HepG2 (cell line): ENCODE results near the gene FITM1. TPM values are rescaled to one million over a fixed set of nuclear protein-coding genes. Genes with fewer than 3 reads are reported as not detected.

Experiments used
- ADNP ChIP-seq: sonication (generic); formaldehyde crosslinking; IDR thresholded peaks from 2 replicates; pipeline ENCODE4 v1.4.0; 2020; ENCODE audit warnings: missing genetic modification reagents
- CSRNP2 ChIP-seq: sonication (generic); formaldehyde crosslinking; conservative IDR thresholded peaks from 2 replicates; pipeline ENCODE4 v1.8.0; 2022; ENCODE audit warnings: low read depth, missing genetic modification reagents
- E2F1 ChIP-seq: sonication (generic); formaldehyde crosslinking; IDR thresholded peaks from 2 replicates; pipeline ENCODE4 v1.5.0; 2020; ENCODE audit warnings: missing genetic modification reagents
- FOXO4 ChIP-seq: sonication (generic); formaldehyde crosslinking; conservative IDR thresholded peaks from 2 replicates; pipeline ENCODE4 v1.8.1; 2023; ENCODE audit warnings: missing genetic modification reagents
- PBX3 ChIP-seq: sonication (generic); formaldehyde crosslinking; IDR thresholded peaks from 2 replicates; pipeline ENCODE4 v1.8.1; 2023; ENCODE audit warnings: missing genetic modification reagents, inconsistent platforms, borderline replicate concordance
- RARG ChIP-seq: sonication (generic); formaldehyde crosslinking; IDR thresholded peaks from 2 replicates; pipeline ENCODE4 v1.4.0; 2020; ENCODE audit warnings: low read depth, mild to moderate bottlenecking, missing genetic modification reagents
- RNF219 ChIP-seq: sonication (generic); formaldehyde crosslinking; IDR thresholded peaks from 2 replicates; pipeline ENCODE4 v1.5.0; 2020; ENCODE audit warnings: mild to moderate bottlenecking, missing genetic modification reagents
- SIX4 ChIP-seq: sonication (generic); formaldehyde crosslinking; IDR thresholded peaks from 2 replicates; pipeline ENCODE4 v1.4.0; 2020; ENCODE audit warnings: missing genetic modification reagents
- SPEN ChIP-seq: sonication (generic); formaldehyde crosslinking; IDR thresholded peaks from 2 replicates; pipeline ENCODE4 v1.5.1; 2020; ENCODE audit warnings: low read depth, mild to moderate bottlenecking, missing genetic modification reagents
- THRA ChIP-seq: sonication (generic); formaldehyde crosslinking; IDR thresholded peaks from 2 replicates; pipeline ENCODE4 v1.4.0; 2020; ENCODE audit warnings: missing genetic modification reagents, borderline replicate concordance
- ZNF234 ChIP-seq: sonication (generic); formaldehyde crosslinking; conservative IDR thresholded peaks from 2 replicates; pipeline ENCODE4 v1.5.1; 2020; ENCODE audit warnings: mild to moderate bottlenecking, missing genetic modification reagents
- ZNF460 ChIP-seq: sonication (generic); formaldehyde crosslinking; IDR thresholded peaks from 2 replicates; pipeline ENCODE4 v1.5.1; 2020; ENCODE audit warnings: missing genetic modification reagents, mild to moderate bottlenecking, borderline replicate concordance
- ZNF510 ChIP-seq: sonication (generic); formaldehyde crosslinking; IDR thresholded peaks from 2 replicates; pipeline ENCODE4 v1.4.0; 2020; ENCODE audit warnings: low read depth, mild to moderate bottlenecking, missing genetic modification reagents
- ZNF629 ChIP-seq: sonication (generic); formaldehyde crosslinking; conservative IDR thresholded peaks from 2 replicates; pipeline ENCODE4 v1.5.0; 2020; ENCODE audit warnings: missing genetic modification reagents
- ZNF704 ChIP-seq: sonication (generic); formaldehyde crosslinking; IDR thresholded peaks from 2 replicates; pipeline ENCODE4 v1.8.1; 2023; ENCODE audit warnings: mild to moderate bottlenecking, inconsistent platforms, moderate library complexity, missing genetic modification reagents, borderline replicate concordance
- ZNF784 ChIP-seq: sonication (generic); formaldehyde crosslinking; IDR thresholded peaks from 2 replicates; pipeline ENCODE4 v1.5.1; 2020; ENCODE audit warnings: missing genetic modification reagents, mild to moderate bottlenecking, borderline replicate concordance
- polyA plus RNA-seq, 8 experiments: library from polyadenylated mRNA; depleted of rRNA in 3 of 8; stranded (reverse) in 7 of 8; unstranded in 1 of 8; fragments of >200 nt; fragmentation: Illumina TruSeq in 4 of 8; extraction: Trizol in 4 of 8; gene quantifications; 2 replicates each; pipeline versions ENCODE4 v1.2.1 to v1.2.3, GENCODE V29; 2011 to 2016; ENCODE audit warnings: low read depth in 4 of 8, missing spikeins in 1 of 8, mixed read lengths in 1 of 8; ENCODE audit not compliant: insufficient read depth in 1 of 8
- total RNA-seq, 5 experiments: library from RNA; depleted of rRNA; stranded (reverse); fragments of >200 nt; fragmentation: Illumina TruSeq; extraction: Trizol; gene quantifications; 2 replicates each; pipeline ENCODE4 v1.2.3, GENCODE V29; 2016; ENCODE audit warnings: low read depth in 1 of 5

The FITM1 gene
- total and polyA plus RNA-seq, 2 of the 13 experiments (the other 11 are each of a cell fraction or from before 2014, with no cell fraction given) = 2.7 to 5.8 TPM

GRCh38 chr14:24130717-24131548 lies 474 bp downstream of the FITM1 start (continued):
- TF ChIP-seq E2F1 (no peak), SIX4 (no peak), ZNF460 (CRISPR knock-in tag) (no peak), RNF219 (CRISPR knock-in tag) (no peak), THRA (CRISPR knock-in tag) (peak; percentile 49; the same call in 1 of the 2 replicates), PBX3 (CRISPR knock-in tag) (no peak), ZNF629 (CRISPR knock-in tag) (no peak), ZNF784 (no peak), SPEN (CRISPR knock-in tag) (peak; percentile 83), ZNF510 (no peak), ADNP (CRISPR knock-in tag) (peak; percentile 37; the same call in 1 of the 2 replicates), FOXO4 (CRISPR knock-in tag) (no peak), ZNF704 (CRISPR knock-in tag) (no peak), ZNF234 (CRISPR knock-in tag) (no peak; the same call in 1 of the 2 replicates), RARG (no peak), CSRNP2 (CRISPR knock-in tag) (no peak)
